Thymus (tissue), 11 donors: ENCODE results near the gene LAMA2. TPM values are rescaled to one million over a fixed set of nuclear protein-coding genes. Genes with fewer than 3 reads are reported as not detected.

Experiments
- DNase-seq, 9 donors: peaks; one replicate each; pipeline ENCODE4 v3.0.0-alpha.2; 2013; ENCODE audit warnings: low spot score in 9 of 9, low read depth in 6 of 9, missing footprints in 1 of 9
- H3K27ac ChIP-seq, 2 donors: one replicate each; pipeline ENCODE4 v1.5.1; 2013; ENCODE audit warnings: control low read depth in 1 of 2, low read depth in 1 of 2, low read length in 1 of 2, mild to moderate bottlenecking in 1 of 2, moderate library complexity in 1 of 2
- H3K27me3 ChIP-seq, 2 donors: one replicate each; pipeline ENCODE4 v1.5.1; 2013; ENCODE audit warnings: low read length in 1 of 2; ENCODE audit not compliant: control insufficient read depth in 2 of 2, insufficient read depth in 1 of 2
- H3K36me3 ChIP-seq, 2 donors: one replicate each; pipeline ENCODE4 v1.5.1; 2013; ENCODE audit warnings: low read length in 1 of 2, mild to moderate bottlenecking in 1 of 2, moderate library complexity in 1 of 2; ENCODE audit not compliant: control insufficient read depth in 2 of 2, insufficient read depth in 2 of 2
- H3K4me1 ChIP-seq, 2 donors: one replicate each; pipeline ENCODE4 v1.5.1; 2013; ENCODE audit warnings: low read length in 2 of 2; ENCODE audit not compliant: control insufficient read depth in 2 of 2, insufficient read depth in 2 of 2
- H3K4me3 ChIP-seq, 2 donors: one replicate each; pipeline ENCODE4 v1.5.1; 2013; ENCODE audit warnings: low read length in 2 of 2, control low read depth in 1 of 2, mild to moderate bottlenecking in 1 of 2
- H3K9me3 ChIP-seq, 2 donors: one replicate each; pipeline ENCODE4 v1.5.1; 2013; ENCODE audit warnings: low read length in 1 of 2, mild to moderate bottlenecking in 1 of 2; ENCODE audit not compliant: control insufficient read depth in 2 of 2, insufficient read depth in 1 of 2
- WGBS: extraction: QIAGEN DNeasy Blood & Tissue Kit; methylation state at CpG from one replicate; pipeline ENCODE4 v1.1.7; 2013; 5-methylcytosine and 5-hydroxymethylcytosine counted together
- polyA plus RNA-seq: library from polyadenylated mRNA; stranded (reverse); fragments of 200-250 nt; gene quantifications from one replicate; pipeline ENCODE4 v1.2.3, GENCODE V29; 2013
- total RNA-seq: library from RNA; stranded (reverse); fragments of 120-200 nt; gene quantifications from one replicate; pipeline ENCODE4 v1.2.4, GENCODE V29; 2013
- donor health status: healthy.

Gene LAMA2
- total and polyA plus RNA-seq, 2 donors = 2.4 to 4.0 TPM

- Histone ChIP-seq H3K27ac (no peak overlapping the region), H3K4me3 (no peak overlapping the region), H3K4me1 (peaks cover 4 to 21% of the 10 kb centered on the region in 2 donors), H3K9me3 (no peaks in the 10 kb centered on the region), H3K36me3 (no peaks in the 10 kb centered on the region), H3K27me3 (no peaks in the 10 kb centered on the region)
- DNase-seq = no peak
- 93% methylated on average over 6 of the region's 6 CpGs for WGBS
Measured at GRCh38 chr6:129497481-129498441, 614.8 kb downstream of the LAMA2 start.

- H3K4me3 ChIP-seq = no peak overlapping the region
- 52% methylated on average over 2 of the region's 2 CpGs for WGBS
- DNase-seq = no peak
- no peaks in the 10 kb centered on the region for H3K36me3 ChIP-seq
- H3K4me1 ChIP-seq = peaks cover 4 to 21% of the 10 kb centered on the region in 2 donors
- no peaks in the 10 kb centered on the region for H3K9me3 ChIP-seq
- H3K27ac ChIP-seq = no peak overlapping the region
- no peaks in the 10 kb centered on the region for H3K27me3 ChIP-seq
Measured at GRCh38 chr6:129498541-129498940, 615.6 kb downstream of the LAMA2 start.

DNA sequence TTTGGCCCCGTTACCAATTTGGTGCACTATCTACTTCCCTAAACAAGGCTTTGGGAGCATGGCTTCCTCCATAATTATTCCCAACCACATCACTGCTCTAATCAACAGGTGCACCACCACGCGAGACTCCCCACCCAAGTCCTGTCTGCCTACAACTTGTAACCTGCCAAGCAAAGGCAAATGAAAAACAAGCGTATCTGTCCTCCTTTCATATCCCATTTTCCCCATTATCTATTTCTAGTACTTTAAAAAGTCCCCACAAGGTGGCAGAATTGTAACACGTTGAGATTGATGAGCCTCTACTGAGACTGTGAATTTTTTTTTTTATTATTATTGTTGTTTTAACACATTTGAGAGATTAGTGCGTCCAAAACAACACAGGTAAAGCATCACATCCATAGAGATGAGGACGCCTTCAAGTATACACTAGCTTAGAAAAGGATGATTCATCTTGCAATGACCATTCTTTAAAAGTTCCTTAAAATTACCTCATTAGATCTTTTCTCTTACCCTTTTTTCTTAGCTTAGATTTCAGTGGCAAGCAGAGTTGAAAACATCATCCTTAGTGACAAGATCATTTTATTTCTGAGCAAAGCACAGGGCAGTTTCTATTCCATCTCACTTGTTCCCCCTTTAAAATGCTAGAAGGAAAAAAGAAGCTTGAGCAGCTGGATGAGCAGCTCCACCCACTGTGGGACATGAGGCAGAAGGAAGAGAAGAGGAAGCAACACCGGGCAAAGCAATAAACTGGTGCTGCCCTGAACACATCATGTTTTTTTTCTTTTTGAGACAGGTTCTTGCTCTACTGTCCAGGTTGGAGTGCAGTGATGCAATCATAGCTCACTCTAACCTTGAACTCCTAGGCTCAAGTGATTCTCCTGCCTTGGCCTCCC lies 616.3 kb downstream of the LAMA2 start:
- Histone ChIP-seq H3K4me1 (peaks cover 4 to 21% of the 10 kb centered on the region in 2 donors), H3K27me3 (no peaks in the 10 kb centered on the region), H3K4me3 (no peak overlapping the region), H3K27ac (no peak overlapping the region), H3K36me3 (no peaks in the 10 kb centered on the region), H3K9me3 (no peaks in the 10 kb centered on the region)
- peak in 8 of 9 donors; percentile 42 to 84 (median 58) for DNase-seq
- 8% methylated on average over 8 of the region's 8 CpGs for WGBS

DNA sequence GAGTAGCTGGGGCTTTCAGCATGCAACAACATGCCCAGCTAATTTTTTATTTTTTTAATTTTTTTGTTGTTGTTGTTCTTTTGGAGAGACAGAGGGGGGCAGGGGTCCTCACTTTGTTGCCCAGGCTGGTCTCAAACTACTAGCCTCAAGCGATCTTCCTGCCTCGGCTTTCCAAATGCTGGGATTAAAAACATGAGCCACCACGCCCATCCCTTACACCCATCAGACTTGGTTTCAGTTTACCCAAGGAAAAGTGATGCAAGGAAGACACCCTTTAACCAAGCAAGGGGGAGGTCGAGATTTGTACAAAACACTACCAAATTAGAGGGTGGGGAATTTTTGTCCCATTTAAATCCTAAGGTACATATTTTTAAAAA lies 616.9 kb downstream of the LAMA2 start:
- DNase-seq = no peak
- Histone ChIP-seq H3K9me3 (no peaks in the 10 kb centered on the region), H3K36me3 (no peaks in the 10 kb centered on the region), H3K27ac (no peak overlapping the region), H3K4me3 (no peak overlapping the region), H3K4me1 (peaks cover 4 to 21% of the 10 kb centered on the region in 2 donors), H3K27me3 (no peaks in the 10 kb centered on the region)
- WGBS = 97% methylated on average over 4 of the region's 4 CpGs

GRCh38 chr6:129500958-129501739 lies 618.2 kb downstream of the LAMA2 start:
- H3K36me3 ChIP-seq = no peaks in the 10 kb centered on the region
- H3K27ac ChIP-seq = no peak overlapping the region
- peaks cover 4 to 21% of the 10 kb centered on the region in 2 donors for H3K4me1 ChIP-seq
- no peaks in the 10 kb centered on the region for H3K27me3 ChIP-seq
- H3K9me3 ChIP-seq = no peaks in the 10 kb centered on the region
- DNase-seq = peak in 1 of 9 donors; percentile 33
- no peak overlapping the region for H3K4me3 ChIP-seq
- 80% methylated on average over 13 of the region's 13 CpGs for WGBS

GRCh38 chr6:129501740-129502660 lies 619.1 kb downstream of the LAMA2 start:
- H3K27me3 ChIP-seq = no peaks in the 10 kb centered on the region
- H3K36me3 ChIP-seq = no peaks in the 10 kb centered on the region
- no peak overlapping the region for H3K27ac ChIP-seq
- no peak for DNase-seq
- WGBS = 84% methylated on average over 6 of the region's 6 CpGs
- peaks cover 4 to 21% of the 10 kb centered on the region in 2 donors for H3K4me1 ChIP-seq
- H3K4me3 ChIP-seq = no peak overlapping the region
- no peaks in the 10 kb centered on the region for H3K9me3 ChIP-seq

- 99% methylated on average over 2 of the region's 2 CpGs for WGBS
- Histone ChIP-seq H3K36me3 (no peaks in the 10 kb centered on the region), H3K4me1 (peaks cover 0 to 16% of the 10 kb centered on the region in 2 donors), H3K9me3 (no peaks in the 10 kb centered on the region), H3K27me3 (no peaks in the 10 kb centered on the region), H3K4me3 (no peak overlapping the region), H3K27ac (no peak overlapping the region)
- no peak for DNase-seq
Measured at GRCh38 chr6:129504456-129504855, 621.5 kb downstream of the LAMA2 start.
